Measurements from ENCODE around the gene RPL18.
A peak's percentile ranks its signal among the peaks of the same experiment; 100 is the strongest.

Gene RPL18

DNA sequence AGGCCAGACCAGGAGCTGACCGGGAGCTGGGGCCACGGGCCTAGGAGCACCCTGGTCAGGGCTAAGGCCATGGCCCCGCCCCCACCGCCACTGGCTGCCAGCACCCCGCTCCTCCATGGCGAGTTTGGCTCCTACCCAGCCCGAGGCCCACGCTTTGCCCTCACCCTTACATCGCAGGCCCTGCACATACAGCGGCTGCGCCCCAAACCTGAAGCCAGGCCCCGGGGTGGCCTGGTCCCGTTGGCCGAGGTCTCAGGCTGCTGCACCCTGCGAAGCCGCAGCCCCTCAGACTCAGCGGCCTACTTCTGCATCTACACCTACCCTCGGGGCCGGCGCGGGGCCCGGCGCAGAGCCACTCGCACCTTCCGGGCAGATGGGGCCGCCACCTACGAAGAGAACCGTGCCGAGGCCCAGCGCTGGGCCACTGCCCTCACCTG lies 6.9 kb upstream of the RPL18 start:
- no peaks in the 10 kb centered on the region for H3K36me3 ChIP-seq (ENCODE audit: control insufficient read depth, insufficient read depth, low read length)
- H3K4me1 ChIP-seq (ENCODE audit: control insufficient read depth, insufficient read depth, low read length) = peaks cover 4% of the 10 kb centered on the region
- H3K9me3 ChIP-seq (ENCODE audit: control insufficient read depth, insufficient read depth, low read length) = no peaks in the 10 kb centered on the region
- no peak overlapping the region for H3K4me3 ChIP-seq (ENCODE audit: low read depth, low read length)
- no peak overlapping the region for H3K9ac ChIP-seq (ENCODE audit: low read depth, low read length)
- H3K27me3 ChIP-seq (ENCODE audit: control insufficient read depth, insufficient read depth, low read length) = no peaks in the 10 kb centered on the region

DNA sequence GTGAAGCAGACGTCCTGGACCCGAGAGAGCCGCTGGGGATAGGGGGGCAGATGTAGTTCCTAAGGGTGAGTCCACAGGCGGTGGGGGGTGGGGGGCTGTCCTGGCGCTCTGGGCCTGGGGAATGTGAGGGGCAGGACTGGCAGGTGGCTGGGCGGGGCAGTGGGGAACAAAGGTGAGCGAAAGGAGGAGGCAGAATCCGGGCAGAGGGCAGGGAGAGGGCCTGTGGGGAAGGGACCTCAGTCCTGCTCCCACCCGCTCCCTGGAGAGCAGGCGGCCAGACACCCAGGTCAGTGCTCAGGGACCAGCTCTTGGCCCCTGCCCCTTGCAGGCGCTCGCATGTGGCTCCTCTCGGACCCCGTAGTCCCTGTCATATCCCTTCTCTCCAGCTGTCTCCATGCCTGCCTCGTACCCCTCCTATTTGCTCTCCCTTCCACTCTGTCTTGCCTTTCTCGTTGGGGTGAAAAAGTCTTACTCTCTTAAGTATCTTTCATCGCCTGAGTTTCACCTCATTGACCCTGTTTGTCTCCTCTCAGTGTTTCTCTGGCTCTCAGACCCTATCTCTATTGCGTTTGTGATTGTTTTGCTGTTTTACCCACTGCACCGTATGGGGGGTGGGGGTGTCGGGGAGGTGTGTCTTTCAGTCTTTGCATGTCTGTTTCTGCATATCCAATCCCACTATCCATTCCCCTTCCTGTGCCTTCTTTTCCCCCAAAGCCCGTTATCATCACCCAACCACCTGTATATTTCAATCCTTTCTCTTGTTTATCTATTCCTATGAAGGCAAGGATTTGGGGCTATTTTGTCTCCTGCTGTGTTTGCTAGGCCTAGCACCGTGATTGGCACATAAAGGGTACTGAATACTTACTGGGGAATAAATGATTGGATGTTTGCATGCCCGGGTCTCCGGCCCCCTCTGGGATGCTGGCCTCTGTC lies 6.1 kb upstream of the RPL18 start:
- Histone ChIP-seq H3K9ac (ENCODE audit: low read depth, low read length) (peak overlapping the region; percentile 37), H3K4me1 (ENCODE audit: control insufficient read depth, insufficient read depth, low read length) (peaks cover 4% of the 10 kb centered on the region), H3K36me3 (ENCODE audit: control insufficient read depth, insufficient read depth, low read length) (no peaks in the 10 kb centered on the region), H3K27me3 (ENCODE audit: control insufficient read depth, insufficient read depth, low read length) (no peaks in the 10 kb centered on the region), H3K9me3 (ENCODE audit: control insufficient read depth, insufficient read depth, low read length) (no peaks in the 10 kb centered on the region), H3K4me3 (ENCODE audit: low read depth, low read length) (peak overlapping the region; percentile 87)

DNA sequence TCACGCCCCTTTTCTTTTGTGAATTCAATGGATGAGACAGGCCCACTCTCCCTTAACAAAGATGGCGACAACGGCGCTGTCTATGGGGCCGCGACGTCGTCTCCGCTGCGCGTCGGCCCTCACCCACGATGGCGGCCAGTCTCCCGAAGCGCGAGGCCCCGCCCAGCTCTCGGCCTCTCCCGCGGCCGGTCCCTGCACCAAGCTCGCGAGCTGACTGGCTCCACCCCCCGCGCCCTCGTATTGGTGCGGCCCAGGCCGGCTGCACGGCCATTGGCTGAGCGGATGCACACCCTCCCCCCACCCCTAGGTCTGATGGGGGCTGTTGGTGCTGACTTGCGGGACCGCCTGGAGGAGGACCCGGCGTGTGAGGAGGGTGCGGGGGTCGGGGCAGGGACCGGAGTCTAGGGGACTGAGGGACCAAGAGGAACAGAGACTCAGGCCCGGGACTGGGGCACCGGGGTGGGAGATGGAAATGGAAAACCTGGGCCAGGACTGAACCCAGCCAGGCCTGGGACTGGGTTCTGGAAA lies 5.2 kb upstream of the RPL18 start:
- Histone ChIP-seq H3K9ac (ENCODE audit: low read depth, low read length) (peak overlapping the region; percentile 37), H3K9me3 (ENCODE audit: control insufficient read depth, insufficient read depth, low read length) (no peaks in the 10 kb centered on the region), H3K4me1 (ENCODE audit: control insufficient read depth, insufficient read depth, low read length) (peaks cover 4% of the 10 kb centered on the region), H3K4me3 (ENCODE audit: low read depth, low read length) (peak overlapping the region; percentile 87), H3K27me3 (ENCODE audit: control insufficient read depth, insufficient read depth, low read length) (no peaks in the 10 kb centered on the region), H3K36me3 (ENCODE audit: control insufficient read depth, insufficient read depth, low read length) (no peaks in the 10 kb centered on the region)

DNA sequence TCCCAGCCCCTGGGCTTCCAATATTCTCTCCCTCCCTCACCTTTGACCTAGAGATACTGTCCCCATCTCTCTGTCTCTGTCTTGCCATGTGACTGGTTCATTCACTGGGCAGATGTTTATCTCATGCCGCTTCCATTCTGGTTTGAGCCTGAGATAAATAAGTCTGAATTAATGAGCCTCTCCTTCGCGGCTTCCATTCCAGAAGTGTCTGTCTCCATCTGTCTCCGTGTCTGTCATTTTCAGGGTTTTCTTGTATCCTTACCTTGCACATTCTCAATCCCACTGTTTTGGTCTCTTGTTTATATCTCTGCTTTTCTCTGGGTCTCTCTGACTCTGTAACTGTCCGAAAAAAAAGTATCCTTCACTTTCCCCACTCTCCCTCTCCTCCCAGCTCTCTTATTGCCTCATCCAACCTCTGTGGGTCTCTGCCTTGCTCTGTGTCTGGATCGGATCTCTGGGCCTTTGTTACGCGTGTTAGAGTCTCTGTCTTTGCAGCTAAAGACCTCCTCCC lies 4.6 kb upstream of the RPL18 start:
- Histone ChIP-seq H3K4me3 (ENCODE audit: low read depth, low read length) (peak overlapping the region; percentile 41), H3K9ac (ENCODE audit: low read depth, low read length) (no peak overlapping the region), H3K9me3 (ENCODE audit: control insufficient read depth, insufficient read depth, low read length) (no peaks in the 10 kb centered on the region), H3K36me3 (ENCODE audit: control insufficient read depth, insufficient read depth, low read length) (peaks cover 3% of the 10 kb centered on the region), H3K27me3 (ENCODE audit: control insufficient read depth, insufficient read depth, low read length) (no peaks in the 10 kb centered on the region), H3K4me1 (ENCODE audit: control insufficient read depth, insufficient read depth, low read length) (peaks cover 4% of the 10 kb centered on the region)

DNA sequence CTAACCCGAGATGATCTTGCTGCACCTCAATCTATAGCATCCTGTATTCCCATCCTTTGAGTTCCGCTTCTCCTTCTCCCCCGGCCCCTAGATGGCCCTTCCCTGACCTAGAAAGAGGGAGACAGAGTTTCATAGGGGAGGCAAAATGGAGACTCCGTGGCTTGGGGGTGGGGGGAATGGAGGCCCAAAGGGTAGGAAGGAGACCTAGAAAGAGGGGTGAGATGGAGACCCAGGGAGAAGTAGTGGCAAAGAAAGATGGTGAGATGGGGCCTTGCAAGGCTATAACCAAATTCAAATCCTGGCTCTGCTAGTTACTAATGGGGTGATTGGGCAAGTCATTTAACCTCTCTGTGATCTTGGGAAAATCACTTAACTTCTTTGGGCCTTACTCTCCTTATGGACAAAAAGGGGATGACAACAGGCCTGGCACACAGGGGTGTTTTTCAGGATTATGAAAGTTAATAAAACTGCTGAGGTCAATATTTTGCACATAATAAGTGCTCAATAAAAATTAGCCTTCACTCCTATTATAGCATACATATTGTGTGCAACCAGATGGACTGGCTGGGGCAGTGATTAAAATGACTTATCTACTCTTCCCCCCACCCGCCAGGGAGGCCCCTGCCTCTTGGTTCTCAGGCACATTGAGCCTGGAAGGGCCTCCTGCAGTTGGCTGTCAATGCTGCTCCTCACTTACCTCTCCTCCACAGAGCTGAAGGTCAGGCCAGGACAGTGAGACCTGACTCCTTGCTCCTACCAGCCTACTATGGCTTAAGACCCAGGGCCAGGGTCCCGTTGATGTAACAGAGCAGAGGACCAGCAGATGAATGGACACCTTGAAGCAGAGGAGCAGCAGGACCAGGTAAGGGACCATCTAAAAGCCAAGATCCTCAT lies 961 bp upstream of the RPL18 start:
- H3K9ac ChIP-seq (ENCODE audit: low read depth, low read length) = peak overlapping the region; percentile 100
- H3K9me3 ChIP-seq (ENCODE audit: control insufficient read depth, insufficient read depth, low read length) = no peaks in the 10 kb centered on the region
- no peaks in the 10 kb centered on the region for H3K27me3 ChIP-seq (ENCODE audit: control insufficient read depth, insufficient read depth, low read length)
- peaks cover 16% of the 10 kb centered on the region for H3K4me1 ChIP-seq (ENCODE audit: control insufficient read depth, insufficient read depth, low read length)
- H3K36me3 ChIP-seq (ENCODE audit: control insufficient read depth, insufficient read depth, low read length) = peaks cover 31% of the 10 kb centered on the region
- H3K4me3 ChIP-seq (ENCODE audit: low read depth, low read length) = peak overlapping the region; percentile 98

DNA sequence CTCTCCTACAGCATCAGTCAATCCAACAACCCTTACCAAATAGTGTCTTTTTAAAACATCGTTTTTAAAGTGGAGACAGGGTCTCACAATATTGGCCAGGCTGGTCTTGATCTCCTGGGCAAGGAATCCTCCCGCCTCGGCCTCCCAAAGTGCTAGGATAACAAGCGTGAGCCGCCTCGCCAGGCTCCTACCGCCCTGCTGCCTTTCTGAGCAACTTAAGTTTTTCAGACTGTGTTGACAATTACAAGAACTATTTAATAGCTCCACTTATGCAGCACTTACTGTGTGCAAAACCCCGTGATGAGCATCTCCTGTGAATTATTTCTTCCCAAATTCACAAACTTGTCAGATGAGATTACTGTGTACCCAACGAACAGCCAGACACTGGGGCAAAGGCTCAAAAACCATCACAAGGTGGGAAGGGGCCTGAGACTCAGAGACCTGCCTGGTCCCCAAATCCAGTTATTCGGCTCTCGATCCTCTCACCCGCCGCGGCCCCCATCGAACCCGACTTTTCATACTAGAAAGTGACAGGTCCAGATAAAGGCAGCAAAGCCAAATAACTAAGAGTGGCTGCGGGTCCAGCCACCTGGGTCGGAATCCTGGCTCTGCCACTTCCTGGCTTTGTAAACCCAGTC lies 581 bp downstream of the RPL18 start:
- Histone ChIP-seq H3K4me3 (ENCODE audit: low read depth, low read length) (peak overlapping the region; percentile 98), H3K4me1 (ENCODE audit: control insufficient read depth, insufficient read depth, low read length) (peaks cover 24% of the 10 kb centered on the region), H3K36me3 (ENCODE audit: control insufficient read depth, insufficient read depth, low read length) (peaks cover 32% of the 10 kb centered on the region), H3K9ac (ENCODE audit: low read depth, low read length) (peak overlapping the region; percentile 100), H3K9me3 (ENCODE audit: control insufficient read depth, insufficient read depth, low read length) (no peaks in the 10 kb centered on the region), H3K27me3 (ENCODE audit: control insufficient read depth, insufficient read depth, low read length) (no peaks in the 10 kb centered on the region)

DNA sequence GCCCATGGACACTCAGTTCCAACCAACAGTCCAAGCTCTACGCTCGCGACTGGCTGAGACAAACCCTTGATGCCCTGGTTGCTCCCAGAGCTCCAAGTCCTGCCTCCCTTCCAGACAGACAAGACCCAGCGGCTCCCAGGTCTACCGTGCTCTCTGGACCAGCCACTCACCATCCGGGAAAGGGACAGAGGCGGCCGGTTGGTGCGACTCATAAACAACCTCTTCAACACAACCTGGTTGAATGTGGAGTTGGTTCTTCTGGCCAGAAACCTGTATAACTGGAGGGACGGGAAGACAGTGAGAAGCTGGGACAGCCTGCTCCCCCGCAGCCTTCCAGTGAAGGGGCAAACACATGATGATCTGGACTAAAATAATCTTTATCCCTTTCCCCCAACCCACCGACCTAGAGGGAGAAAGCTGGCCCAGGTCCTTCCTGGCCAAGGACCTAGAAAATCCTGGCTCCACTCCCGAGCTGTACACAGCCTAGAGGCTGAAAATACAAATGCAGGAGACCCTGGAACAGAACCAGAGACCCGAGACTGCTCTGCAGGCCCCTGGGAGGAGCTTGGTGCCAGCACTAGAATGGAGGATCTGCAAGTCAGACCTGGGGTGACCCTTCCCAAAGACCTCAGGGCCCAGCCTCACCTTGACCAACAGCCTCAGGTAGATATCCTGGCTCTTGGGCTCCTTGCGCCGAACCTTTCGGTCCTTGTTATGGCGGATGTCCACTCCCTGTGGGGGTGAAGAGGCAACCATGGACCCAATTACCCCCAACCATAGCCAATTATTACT lies 1.6 kb downstream of the RPL18 start:
- Histone ChIP-seq H3K9ac (ENCODE audit: low read depth, low read length) (peak overlapping the region; percentile 100), H3K36me3 (ENCODE audit: control insufficient read depth, insufficient read depth, low read length) (peaks cover 38% of the 10 kb centered on the region), H3K4me3 (ENCODE audit: low read depth, low read length) (peak overlapping the region; percentile 98), H3K4me1 (ENCODE audit: control insufficient read depth, insufficient read depth, low read length) (peaks cover 22% of the 10 kb centered on the region), H3K9me3 (ENCODE audit: control insufficient read depth, insufficient read depth, low read length) (no peaks in the 10 kb centered on the region), H3K27me3 (ENCODE audit: control insufficient read depth, insufficient read depth, low read length) (no peaks in the 10 kb centered on the region)

DNA sequence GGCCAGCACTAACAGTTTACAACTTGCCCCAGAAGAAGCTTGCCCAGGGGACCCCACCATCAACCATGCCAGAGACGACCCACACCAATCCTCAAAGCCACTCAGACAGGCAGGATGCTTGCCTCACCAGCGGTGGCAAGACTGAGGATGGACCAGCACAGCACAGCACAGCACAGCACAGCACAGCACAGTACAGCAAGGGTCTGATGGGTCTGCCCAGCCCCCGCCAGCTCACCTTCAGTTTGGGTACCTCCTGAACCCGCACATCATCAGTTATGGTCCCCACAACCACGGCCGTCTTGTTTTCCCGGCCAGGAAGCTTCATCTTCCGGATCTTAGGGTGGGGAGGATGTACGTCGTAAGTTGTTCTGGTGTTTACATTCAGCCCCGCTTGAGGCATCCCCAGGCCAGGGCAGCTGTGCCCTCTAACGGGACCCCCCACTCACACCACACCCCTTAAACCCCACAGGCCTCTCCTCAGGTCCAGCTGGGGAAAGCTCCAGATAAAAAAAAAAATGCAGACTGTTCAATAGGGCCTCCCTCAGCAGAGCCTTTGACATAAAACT lies 2.4 kb downstream of the RPL18 start:
- Histone ChIP-seq H3K9me3 (ENCODE audit: control insufficient read depth, insufficient read depth, low read length) (no peaks in the 10 kb centered on the region), H3K9ac (ENCODE audit: low read depth, low read length) (no peak overlapping the region), H3K36me3 (ENCODE audit: control insufficient read depth, insufficient read depth, low read length) (peaks cover 41% of the 10 kb centered on the region), H3K27me3 (ENCODE audit: control insufficient read depth, insufficient read depth, low read length) (no peaks in the 10 kb centered on the region), H3K4me1 (ENCODE audit: control insufficient read depth, insufficient read depth, low read length) (peaks cover 22% of the 10 kb centered on the region), H3K4me3 (ENCODE audit: low read depth, low read length) (peak overlapping the region; percentile 98)

DNA sequence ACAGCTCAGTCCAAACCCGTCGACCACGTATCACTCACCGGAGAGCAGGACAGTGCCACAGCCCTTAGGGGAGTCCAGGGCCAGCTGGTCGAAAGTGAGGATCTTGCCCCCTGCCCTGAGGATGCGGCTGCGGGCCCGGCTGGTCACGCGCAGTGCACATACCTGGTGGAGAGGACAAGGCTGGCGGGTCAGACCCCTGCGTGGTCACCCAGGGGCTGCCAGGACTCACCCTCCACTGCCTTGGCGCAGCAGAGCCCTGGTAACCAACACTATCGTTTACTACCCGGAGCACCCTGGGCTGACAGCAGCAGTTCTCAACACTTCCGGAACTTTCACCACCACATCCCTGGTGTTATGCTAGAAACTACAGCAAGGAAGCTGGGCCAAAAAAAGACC lies 2.9 kb downstream of the RPL18 start:
- Histone ChIP-seq H3K36me3 (ENCODE audit: control insufficient read depth, insufficient read depth, low read length) (peaks cover 41% of the 10 kb centered on the region), H3K9me3 (ENCODE audit: control insufficient read depth, insufficient read depth, low read length) (no peaks in the 10 kb centered on the region), H3K27me3 (ENCODE audit: control insufficient read depth, insufficient read depth, low read length) (no peaks in the 10 kb centered on the region), H3K4me1 (ENCODE audit: control insufficient read depth, insufficient read depth, low read length) (peaks cover 22% of the 10 kb centered on the region), H3K9ac (ENCODE audit: low read depth, low read length) (no peak overlapping the region), H3K4me3 (ENCODE audit: low read depth, low read length) (no peak overlapping the region)

DNA sequence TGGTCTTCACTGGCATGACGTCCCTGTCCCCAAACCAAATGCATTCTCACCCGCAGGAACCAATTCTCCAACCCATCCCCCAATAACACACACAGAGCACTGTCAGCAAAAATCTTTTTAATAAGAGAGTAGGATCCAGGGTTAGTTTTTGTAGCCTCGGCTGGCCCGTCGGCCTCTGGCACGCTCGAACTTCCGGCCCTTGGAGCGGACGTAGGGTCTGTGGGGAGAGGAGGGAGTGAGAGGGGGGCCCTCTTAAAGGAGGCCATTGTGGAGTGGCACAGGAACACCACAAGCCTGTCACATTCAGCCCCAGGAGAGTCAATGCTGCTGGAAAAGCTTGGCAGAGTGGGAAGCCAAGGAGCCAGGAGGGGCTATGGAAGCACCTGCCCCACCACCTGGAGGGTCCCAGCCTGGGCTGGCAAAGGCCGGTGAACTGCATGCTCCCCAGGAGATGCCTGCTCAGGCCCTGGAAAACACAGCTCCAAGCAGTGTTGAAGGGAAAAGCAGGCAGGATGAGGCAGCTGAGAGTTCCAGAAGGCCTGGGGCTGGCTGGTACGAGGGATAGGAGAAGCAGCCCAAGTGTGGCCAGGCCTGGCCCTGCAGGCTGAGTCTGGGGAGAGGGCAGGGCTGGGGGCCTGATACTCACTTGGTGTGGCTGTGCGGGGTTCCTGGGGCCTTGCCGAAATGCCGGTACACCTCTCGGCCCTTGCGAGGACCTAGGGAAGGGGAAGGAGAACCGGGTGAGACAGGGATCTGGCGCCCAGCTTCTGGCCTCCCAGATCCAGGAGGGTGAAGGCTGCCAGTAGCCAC lies 3.5 kb downstream of the RPL18 start:
- Histone ChIP-seq H3K9ac (ENCODE audit: low read depth, low read length) (peak overlapping the region; percentile 47), H3K27me3 (ENCODE audit: control insufficient read depth, insufficient read depth, low read length) (no peaks in the 10 kb centered on the region), H3K4me1 (ENCODE audit: control insufficient read depth, insufficient read depth, low read length) (peaks cover 22% of the 10 kb centered on the region), H3K36me3 (ENCODE audit: control insufficient read depth, insufficient read depth, low read length) (peaks cover 41% of the 10 kb centered on the region), H3K4me3 (ENCODE audit: low read depth, low read length) (peak overlapping the region; percentile 27), H3K9me3 (ENCODE audit: control insufficient read depth, insufficient read depth, low read length) (no peaks in the 10 kb centered on the region)

All from iPS-15b (cell line).